ENCODE data around the gene SLC1A4. TPM values are rescaled to one million over a fixed set of nuclear protein-coding genes. Genes with fewer than 3 reads are reported as not detected.

The SLC1A4 gene
- total RNA-seq, result 10 to 100 TPM; 24.9 to 25.8 TPM

DNA sequence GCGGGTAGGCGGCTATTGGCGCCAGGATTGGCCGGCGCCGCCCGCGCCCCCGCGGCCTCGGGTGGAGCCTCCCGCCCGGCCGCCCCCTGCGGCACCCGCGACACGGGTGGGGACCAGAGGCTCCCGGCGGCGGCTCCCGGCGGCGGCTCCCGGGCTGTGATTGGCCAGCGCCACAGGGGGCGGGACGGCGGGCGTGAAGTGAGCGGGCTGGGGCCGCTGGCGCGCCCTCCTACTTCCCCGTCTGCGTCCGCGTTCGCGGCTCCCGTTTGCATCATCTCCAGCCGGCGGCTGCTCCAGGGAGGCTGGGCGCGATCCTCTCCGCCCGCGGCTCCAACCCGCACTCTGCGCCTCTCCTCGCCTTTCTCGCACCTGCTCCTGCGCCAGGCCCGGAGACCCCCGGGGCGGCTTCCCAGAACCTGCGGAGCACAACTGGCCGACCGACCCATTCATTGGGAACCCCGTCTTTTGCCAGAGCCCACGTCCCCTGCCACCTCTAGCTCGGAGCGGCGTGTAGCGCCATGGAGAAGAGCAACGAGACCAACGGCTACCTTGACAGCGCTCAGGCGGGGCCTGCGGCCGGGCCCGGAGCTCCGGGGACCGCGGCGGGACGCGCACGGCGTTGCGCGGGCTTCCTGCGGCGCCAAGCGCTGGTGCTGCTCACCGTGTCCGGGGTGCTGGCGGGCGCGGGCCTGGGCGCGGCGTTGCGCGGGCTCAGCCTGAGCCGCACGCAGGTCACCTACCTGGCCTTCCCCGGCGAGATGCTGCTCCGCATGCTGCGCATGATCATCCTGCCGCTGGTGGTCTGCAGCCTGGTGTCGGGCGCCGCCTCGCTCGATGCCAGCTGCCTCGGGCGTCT lies at the start of gene SLC1A4:
TSS of gene SLC1A4 (plus strand) at position 274 of the 856 bp plus-strand sequence. CDS start at position 519, 245 bp downstream.
- CTCF ChIA-PET, result interaction anchor here (0.8 to 2.2 kb wide), 2 partner anchors 10 to 71 kb away, joined by 3 to 13 read pairs; no protein-coding TSS in a partner anchor
- POLR2A ChIA-PET, result interaction anchor here (1.1 to 2.2 kb wide), 4 partner anchors 43 to 141 kb away, joined by 4 to 9 read pairs (median 6); partner anchors contain the start of genes CEP68 and RAB1A

DNA sequence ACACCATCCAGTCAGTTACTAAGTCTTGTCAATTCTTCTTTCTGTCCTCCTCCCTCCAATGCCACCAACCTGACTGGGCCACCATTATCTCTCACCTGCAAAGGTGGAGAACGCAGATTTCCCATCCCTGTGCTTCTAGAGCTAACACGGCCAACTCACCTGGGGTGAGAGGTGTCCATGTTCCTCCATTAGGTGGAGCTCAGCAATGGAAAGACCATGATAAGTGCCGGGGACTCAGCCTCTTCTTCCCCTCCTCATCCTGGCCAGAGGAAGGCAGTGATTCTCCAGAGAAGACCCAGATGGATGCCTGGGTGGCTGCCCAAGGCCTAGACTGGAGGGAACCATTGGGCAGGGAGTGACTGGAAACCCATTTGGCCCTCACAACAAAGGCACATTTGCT lies 48.1 kb upstream of the SLC1A4 start:
- ChIA-PET POLR2A (interaction anchor here (0.5 kb wide), 1 partner anchor 360 kb away, joined by 3 read pairs; no protein-coding TSS in a partner anchor), CTCF (interaction anchor here (0.5 to 1.1 kb wide), 2 partner anchors 23 to 144 kb away, joined by 3 read pairs; no protein-coding TSS in a partner anchor)

DNA sequence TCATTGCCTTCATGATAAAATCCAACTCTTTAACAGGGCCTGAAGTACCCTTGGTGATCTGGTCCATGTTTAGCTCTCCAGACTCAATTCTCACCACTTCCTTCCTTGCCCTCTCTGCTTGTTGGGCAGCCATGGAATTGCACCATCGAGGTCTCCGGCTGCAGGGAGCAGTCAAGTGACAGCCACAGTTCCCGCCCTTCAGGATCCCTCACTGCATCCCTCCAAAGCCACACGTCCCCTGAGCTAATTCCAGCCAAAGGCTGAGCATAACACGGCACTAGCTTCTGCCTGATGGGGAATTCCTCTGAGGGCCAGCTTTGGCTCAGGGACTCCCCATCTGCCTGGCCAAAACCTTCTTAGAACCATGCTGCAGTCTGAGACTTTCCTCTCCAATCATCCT lies 47.4 kb upstream of the SLC1A4 start:
- CTCF ChIA-PET, result no interaction called here

DNA sequence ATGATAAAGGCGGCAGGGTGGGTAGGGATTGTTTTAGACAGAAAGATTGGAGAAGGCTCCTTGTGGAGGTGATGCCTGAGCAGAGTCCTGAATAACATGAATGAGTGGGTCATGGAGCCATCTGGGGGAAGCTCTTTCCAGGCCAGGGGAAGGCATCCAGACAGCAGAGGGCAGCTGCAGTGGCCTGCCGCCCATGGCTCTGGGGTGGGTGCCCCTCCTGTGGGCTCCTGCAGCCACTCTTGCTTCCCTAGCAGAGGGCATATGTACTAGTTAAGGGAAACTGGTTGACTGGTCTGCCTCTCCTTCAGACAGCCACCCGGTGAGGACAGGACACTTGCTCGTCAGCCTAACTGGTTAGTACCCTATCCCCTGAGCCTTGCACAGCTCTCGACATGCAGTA lies 46.5 kb upstream of the SLC1A4 start:
- POLR2A ChIA-PET, result no interaction called here
- CTCF ChIA-PET, result interaction anchor here (1.3 kb wide), 1 partner anchor 11 kb away, joined by 3 read pairs; no protein-coding TSS in a partner anchor

More for the DNA sequence above, 47.4 kb upstream of the SLC1A4 start:
- POLR2A ChIA-PET, result no interaction called here

DNA sequence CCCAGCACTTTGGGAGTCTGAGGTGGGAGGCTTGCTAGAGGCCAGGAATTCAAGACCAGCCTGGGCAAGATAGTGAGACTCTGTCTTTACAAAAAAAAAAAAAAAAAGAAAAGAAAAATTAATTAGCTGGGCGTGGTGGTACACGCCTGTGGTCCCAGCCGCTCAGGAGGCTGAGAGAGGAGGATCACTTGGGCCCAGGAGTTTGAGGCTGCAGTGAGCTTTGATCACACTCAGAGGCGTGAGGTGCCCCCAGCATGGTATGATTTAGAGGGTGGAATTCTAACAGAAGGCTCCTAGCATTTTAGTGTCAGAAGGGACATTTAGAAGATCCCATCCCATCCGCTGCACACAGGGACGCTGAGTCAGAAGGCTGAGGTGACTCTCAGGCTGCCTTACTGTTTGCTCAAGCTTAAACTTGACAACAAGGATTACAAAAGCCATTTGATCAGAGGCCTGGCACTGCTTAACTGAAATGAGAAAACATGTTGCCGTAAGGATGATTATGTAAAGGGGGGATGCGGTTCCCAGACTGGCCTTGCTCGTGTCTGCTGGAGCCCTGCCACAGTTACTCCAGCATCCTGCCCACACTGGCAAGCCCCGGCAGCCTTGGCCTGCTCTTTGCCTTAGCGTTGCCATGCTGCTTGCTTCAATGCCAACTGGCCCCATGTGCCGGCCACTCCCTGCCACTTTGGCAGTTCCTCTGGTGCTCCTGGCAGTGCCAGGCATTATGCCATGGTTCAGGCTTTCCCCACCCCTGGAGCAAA lies 45.6 kb upstream of the SLC1A4 start:
- ChIA-PET POLR2A (interaction anchor here (0.6 kb wide), 1 partner anchor 115 kb away, joined by 4 read pairs; no protein-coding TSS in a partner anchor), CTCF (interaction anchor here (1.3 kb wide), 1 partner anchor 12 kb away, joined by 3 read pairs; no protein-coding TSS in a partner anchor)

DNA sequence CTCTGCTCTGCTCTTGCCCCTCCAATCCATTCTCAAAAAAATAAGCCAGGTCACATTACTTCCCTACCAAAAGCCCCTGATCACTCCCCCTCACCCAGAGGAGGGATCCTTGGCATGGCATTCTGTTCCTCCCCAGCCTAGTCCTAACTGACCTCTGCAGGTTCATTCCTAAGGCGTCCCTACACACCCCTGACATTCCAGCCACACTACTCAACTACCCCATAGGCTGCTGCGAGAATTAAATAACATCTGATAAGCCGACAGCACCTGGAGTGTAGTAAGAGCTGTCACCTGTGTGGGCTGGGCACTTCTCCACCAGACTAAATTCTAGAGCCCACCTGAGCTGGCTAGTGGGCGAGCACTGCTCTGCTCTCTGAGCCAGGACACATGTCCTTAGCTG lies 44.7 kb upstream of the SLC1A4 start:
- ChIA-PET CTCF (no interaction called here), POLR2A (no interaction called here)

DNA sequence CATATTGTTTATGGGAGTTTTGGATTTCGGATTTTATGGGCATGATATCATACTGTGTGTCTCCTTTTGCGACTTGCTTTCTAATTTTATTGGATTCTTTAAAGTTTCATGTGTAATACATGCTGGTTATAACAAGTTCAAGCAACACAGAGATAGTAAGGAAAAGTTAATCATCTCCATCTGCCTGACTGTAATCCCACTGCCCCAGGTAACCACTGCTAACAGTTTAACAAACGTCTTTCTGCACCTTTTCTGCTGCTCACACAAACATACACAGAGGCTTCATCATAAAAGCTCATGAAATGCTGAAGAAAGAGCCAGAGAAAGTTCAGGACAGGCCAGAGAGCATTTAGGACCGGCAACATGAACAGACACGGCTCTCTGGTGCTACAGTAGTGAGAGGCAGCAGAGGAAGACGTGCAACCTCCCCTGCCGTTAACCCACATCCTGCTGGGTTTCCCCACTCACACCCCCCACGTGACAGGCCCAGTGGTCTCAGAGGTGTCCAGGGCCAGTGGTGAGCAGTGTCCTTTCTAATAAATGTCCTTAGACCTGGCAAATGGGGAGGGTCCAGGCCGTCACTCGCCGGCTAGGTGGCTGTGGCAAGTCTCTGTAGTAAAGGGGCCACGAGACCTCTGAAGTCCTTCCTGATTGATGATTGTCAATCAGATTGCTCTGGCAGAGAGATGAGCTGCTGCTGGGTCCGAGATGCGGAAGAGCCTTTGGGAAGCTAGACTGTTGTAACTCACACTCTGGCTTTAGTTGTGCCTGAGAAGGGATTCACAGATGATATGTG lies 43.0 kb upstream of the SLC1A4 start:
- POLR2A ChIA-PET, result interaction anchor here (1.2 kb wide), 1 partner anchor 43 kb away, joined by 4 read pairs; the partner anchor contains the start of gene SLC1A4
- CTCF ChIA-PET, result interaction anchor here (1.3 kb wide), 1 partner anchor 28 kb away, joined by 3 read pairs; no protein-coding TSS in a partner anchor

DNA sequence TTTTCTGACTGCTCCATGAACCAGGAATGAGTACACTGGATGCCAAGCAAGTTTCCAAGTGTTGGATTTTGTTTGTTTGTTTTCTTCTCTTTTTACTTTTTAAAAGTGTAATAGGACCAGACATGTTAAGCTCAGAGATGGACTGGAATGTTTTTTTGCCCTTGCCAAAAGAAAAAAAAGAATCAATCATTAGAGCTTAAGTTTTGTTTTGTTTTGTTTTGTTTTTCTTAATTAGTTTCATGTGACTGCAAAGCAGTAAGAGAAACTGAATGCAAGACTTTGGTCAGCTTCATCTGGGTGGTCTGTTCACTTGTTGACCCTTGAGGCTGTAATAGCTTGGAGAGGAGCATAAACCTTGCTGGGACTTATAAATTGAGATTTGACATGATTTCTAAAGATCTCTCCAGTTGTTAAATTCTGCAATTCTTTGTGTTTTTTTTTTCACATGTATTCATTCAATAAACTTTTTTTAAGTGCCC lies 42.4 kb upstream of the SLC1A4 start:
- ChIA-PET CTCF (interaction anchor here (1.3 kb wide), 1 partner anchor 29 kb away, joined by 3 read pairs; no protein-coding TSS in a partner anchor), POLR2A (interaction anchor here (1.2 kb wide), 1 partner anchor 43 kb away, joined by 4 read pairs; the partner anchor contains the start of gene SLC1A4)

DNA sequence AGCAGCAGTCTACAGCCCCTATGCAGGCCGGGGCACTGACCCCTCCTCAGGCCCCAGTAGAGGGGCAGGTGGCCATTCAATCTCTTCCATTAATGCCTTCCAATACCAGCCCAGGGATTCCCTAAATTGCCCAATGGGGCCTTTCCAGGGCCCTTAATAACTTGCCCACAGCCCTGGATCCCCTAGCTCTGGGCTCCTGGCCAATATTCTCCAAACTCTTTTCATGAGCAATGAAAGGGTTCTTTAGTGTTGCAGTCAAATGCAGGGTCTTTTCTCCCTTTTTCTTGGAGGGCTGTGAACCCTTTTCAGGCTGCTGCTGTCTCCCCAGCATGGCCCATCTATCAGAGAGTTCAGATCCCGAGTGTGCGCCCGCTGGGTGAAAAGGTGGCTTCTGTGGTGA lies 41.3 kb upstream of the SLC1A4 start:
- CTCF ChIA-PET, result interaction anchor here (1.3 kb wide), 1 partner anchor 30 kb away, joined by 3 read pairs; no protein-coding TSS in a partner anchor
- POLR2A ChIA-PET, result no interaction called here

DNA sequence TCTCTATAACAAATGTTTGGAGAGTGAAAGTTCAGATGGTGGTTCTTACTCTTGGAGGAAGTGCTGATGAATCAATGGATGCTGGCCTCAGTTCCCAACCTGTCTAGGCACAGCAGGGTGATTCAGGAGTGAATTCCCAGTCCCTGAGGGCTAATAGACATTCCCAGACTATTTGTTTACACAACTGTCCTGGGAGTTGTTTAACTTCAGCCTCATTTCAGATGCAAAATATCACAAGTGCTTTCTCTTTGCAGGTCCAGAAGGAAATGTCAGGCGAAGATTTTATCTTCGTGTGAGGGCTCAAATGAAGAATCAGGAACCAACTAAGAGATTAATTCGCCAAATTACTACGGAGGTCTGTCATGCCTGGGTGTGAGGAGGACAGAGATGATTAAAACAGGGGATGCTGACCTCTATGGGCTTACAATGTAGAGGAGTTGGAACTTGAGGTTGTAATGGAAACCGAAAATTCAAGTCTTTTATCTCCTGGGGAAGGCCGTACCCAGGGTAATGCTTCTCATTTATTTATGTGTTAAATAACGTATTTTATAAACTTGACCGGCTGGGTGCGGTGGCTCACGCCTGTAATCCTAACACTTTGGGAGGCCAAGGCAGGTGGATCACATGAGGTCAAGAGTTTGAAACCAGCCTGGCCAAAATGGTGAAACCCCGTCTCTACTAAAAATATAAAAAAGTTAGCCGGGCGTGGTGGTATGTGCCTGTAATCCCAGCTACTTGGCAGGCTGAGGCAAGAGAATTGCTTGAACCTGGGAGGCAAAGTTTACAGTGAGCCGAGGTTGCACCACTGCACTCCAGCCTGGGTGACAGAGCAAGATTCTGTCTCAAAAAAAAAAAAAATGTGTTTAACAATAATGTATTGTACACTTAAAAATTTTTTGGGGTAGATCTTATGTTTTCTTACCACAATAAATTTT lies 38.7 kb upstream of the SLC1A4 start:
- ChIA-PET CTCF (no interaction called here), POLR2A (no interaction called here)

DNA sequence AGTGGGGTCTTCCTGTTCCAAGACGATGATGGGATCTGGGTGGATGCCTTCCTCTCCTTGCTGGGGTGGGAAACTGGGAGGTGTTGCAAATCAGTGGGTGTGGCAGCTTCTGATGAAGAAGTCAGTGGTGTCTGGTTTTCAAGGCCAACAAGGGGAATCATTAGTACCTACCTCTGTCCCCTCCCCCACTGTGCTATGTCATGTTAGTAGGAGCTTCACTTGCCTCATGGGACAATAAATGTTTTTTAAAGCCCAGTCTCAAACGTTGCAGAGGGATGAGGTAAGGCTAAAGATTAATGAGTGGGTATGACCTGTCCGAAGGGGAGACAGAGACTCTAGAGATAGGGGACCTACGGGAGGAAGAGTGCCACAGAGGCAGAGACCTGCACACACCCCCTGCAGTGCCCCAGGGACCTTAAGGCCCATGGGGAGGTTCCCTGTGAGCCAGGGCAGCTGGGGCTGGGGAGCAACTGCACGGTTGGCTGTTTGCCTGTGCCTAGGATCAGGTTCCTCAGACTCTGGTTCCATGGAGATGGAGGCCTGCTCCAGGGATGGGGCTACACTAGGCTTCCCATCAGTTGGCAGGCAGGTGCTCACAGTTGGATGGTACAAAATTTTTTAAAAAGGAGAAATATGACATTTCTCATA lies 37.8 kb upstream of the SLC1A4 start:
- ChIA-PET POLR2A (no interaction called here), CTCF (no interaction called here)

DNA sequence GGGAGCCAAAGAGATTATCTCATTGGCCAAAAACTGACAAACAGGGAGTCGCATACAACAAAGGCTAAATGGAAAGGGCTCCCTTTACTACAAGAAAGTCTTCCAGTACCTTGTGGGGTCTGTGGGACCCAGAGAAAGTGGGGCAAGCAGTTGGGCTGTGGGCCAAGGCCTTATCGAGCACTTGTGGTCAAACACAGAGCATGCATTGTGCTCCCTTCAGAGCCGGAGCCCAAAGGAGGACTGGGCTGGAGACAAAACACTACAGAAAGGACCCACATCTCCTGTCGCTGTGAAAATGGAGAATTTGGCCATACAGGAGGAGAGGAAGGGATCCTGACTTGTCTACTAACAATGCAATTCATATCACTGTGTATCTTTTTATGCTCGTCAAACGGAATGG lies 37.1 kb upstream of the SLC1A4 start:
- POLR2A ChIA-PET, result no interaction called here
- CTCF ChIA-PET, result no interaction called here

DNA sequence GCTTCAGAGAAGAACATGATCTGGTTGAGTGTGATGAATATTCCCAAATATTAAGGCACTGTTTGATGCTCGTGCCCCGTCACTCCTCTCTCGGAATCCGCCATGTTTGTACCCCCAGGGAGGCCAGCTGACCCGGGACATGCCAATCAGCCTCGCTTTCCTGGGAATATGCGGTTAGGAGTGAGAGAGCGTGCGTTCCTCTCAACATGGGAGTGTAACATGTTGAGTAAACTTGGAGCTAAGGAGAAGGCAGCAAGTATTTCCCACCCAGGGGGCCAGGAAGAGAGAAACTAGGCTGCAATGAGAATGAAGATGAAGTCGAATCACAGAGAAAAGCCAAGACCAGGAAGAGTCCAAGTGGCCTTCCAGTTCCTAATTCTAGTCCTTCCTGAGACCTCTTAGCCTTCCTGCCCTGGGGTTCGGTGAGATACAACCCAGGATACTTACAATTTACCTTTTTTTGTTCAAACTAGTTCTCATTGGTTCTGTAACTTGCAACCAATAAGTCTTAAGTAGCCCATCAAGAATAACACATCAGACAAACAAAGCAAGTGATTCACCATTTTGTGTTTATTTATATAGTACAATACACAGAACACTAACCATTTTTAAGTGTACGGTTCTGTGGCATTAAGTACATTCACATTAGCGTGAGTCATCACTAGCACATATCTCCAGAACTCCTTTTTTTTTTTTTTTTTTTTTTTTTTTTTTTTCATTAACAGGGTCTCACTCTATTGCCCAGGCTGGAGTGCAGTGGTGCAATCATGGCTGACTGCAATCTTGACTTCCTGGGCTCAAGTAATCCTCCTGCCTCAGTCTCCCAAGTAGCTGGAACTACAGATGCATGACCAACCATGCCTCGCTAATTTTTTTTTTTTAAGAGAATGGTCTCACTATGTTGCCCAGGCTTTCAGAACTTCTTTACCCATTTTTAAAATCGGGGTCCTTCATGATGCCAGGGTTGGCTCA lies 36.4 kb upstream of the SLC1A4 start:
- CTCF ChIA-PET, result interaction anchor here (0.6 kb wide), 1 partner anchor 24 kb away, joined by 4 read pairs; no protein-coding TSS in a partner anchor
- POLR2A ChIA-PET, result no interaction called here

DNA sequence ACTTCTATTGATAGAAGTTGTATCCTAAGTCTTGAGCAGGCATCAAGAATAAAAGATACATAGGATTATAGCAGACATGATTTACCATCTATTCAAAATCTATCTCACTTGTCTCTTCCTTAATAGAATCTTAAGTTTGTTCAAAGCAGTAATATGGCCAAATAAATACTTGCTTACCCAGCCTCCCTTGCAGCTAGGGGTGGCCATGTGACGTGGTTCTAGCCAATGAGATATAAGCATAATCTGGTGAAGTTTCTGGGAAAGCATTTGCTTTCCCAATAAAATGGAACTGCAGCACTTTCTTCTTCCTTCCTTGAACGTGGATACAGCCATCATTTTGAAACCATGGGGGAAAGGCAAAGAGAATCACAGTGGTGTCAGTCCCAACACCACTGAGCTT lies 33.7 kb upstream of the SLC1A4 start:
- POLR2A ChIA-PET, result no interaction called here
- CTCF ChIA-PET, result no interaction called here

DNA sequence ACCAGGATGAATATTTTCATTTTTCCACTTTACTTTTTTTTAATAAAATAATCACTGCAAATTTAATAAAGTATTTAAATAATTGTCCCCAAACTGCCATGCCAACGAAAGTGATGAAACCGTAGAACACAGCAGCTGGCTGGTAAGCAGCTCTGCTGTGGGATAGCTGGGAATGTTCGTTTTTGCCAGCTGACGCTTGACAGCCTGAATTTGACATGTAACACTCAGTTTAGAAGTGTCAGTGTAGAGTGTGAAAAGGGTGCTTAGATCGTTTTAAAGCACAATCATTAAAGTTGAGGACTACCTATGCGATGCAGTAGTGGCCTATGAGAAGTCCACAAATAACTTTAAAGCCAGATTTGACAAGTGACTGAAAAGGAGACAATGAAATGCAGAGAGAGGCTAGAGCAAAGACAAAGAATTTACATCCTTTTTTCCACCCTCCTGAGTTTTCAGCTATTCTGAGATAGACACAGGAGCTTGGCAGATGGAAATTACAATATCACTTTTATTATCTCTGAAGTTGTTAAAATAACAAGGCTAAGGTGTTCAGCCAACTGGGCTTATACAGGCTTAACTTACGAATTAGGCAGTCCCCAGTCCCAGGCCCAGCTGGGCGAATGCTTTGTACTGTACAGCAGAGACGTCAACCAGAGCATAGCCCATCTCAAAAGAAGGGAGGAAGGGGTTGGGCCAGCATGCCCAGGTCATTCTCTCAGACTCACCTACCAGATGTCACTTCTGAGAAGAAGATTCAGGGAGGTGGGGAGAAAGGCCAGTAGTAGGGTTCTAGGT lies 31.9 kb upstream of the SLC1A4 start:
- CTCF ChIA-PET, result no interaction called here

DNA sequence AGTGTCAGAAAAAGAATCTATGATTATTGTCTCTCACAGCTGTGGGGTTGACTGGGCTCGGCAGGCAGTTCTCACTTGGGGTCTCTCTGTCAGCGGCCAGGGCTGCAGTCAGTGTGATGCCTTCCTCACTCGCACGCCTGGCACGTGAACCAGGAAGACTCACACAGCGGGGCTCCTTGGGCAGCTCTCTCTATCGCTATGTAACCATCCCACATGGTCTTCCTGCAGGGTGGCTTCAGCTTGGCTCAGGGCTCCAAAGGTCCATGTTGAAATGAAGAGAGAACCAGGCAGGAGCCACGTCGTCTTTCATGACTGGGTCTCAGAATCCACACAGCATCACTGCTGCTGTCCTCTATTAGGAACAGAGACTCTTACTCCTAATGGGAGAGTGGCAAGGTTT lies 30.6 kb upstream of the SLC1A4 start:
- POLR2A ChIA-PET, result no interaction called here
- CTCF ChIA-PET, result no interaction called here

More for the DNA sequence above, 31.9 kb upstream of the SLC1A4 start:
- POLR2A ChIA-PET, result no interaction called here

All from activated CD8-positive, alpha-beta memory T cell treated with anti-CD3 and anti-CD28 coated beads for 36 hours (primary cell).